ENCODE measurements around the gene CSF3.

CSF3 gene

DNA sequence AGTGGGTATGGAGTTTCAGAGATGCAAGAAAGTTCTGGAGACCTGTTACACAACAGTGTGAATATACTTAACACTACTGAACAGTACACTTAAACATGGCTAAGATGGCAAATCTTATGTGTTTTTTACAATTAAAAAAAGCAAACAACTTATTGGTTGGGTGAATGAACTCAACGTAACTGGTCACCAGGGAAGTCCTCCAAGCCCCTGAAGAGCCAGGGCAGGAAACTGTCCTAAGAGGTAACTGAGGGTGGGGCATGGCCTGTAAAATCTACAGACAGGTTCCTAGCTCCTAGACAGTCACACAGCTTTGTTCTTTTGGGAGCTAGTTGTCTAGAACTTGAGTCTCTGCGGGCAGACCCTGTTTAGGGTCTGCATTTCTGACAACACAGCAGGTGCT lies 10.3 kb downstream of the CSF3 start:
- DNase-seq: no peak

DNA sequence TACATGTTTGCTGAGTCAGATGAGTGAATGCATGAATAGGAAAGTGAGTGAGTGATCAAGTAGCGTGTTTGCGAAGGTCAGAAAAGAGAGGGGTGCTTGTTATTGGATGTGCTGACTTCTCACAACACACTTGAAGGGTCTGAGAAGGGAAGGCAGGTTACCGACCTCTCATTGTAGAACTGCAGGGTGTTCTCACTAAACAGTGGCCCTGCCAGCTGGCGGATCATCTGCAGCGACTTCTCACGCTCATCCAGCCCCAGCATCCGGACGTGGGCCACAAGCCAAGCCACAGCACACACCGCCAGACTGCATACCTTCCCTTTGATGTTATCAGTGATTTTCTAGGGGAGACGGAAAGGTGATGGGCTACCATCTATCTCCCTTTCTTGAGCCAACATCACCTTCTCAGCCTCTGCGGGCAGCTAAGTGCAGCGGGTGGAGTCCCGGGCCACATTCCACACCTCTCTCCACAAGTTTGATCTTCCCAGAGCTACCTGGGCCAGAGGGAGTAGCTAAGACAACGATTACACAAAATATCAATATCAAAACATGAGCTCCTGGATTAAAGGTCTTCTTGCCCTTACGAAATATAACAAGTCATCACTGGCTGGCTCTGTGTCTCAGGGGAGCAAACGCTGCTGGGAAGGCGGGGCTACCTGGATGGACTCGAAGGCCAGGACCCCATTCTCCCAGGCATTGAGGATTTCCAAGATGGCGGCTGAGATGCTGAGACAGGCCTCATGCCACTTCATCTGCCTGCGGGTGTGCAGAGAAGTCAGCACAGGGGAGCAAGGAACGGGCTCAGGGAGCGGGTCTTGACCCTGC lies 11.0 kb downstream of the CSF3 start:
- DNase-seq: no peak

DNA sequence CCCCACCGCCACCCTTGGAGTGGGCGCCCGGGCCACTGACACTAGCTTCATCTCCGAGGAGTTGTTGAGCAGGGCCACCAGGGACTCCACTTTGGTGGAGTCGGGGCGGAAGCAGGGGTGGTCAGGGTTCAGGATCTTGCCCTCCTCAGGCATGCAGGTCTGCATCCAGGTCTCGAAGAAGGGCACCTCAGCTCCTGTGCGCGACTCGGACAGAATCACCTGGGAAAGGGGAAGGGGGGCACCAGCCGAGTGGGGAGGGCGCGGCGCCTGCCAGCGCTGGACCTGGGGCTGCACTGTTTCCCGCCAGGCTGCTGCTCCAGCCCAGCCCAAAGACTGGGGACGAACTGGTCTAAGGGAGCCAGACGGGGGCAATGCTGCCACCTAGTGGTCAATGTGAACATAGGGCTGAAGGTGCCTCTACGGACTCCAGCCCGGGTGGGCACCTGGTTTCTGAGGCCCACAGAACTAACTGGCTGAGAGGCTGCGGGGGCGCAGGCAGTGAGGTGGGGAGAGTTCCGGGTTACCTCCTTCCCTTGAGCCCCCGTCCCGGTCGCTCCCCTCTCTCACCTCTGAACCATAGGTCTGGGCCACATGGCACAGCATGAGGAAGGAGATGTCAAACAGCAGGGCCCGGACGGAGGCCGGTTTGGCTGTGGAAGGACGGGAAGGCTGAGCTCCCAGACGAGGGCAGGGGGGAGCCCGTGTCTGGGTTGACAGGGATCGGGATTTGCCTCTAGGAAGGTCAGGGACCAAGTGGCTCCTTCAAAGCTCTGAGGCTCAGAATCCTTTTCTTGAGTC lies 11.8 kb downstream of the CSF3 start:
- peak; percentile 71 for DNase-seq

DNA sequence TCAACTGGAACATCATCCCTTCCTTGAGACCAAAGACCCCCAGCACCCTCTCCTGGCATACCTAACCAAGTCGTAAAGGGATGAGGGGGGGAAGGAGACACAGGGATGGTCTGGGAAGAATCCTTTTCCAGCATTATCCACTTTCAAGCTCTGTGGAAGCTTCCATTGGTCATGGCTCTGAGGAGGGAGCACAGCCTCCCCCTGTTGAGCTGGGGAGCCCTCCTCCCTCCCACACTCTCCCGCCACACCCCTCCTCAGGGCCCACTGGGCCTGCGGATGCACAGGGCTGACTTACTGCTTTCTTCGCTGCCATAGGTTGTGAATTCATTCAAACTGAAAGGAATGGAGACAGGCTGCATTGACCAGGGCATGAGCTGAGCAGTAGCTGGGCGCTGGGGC lies 12.4 kb downstream of the CSF3 start:
- DNase-seq: no peak

DNA sequence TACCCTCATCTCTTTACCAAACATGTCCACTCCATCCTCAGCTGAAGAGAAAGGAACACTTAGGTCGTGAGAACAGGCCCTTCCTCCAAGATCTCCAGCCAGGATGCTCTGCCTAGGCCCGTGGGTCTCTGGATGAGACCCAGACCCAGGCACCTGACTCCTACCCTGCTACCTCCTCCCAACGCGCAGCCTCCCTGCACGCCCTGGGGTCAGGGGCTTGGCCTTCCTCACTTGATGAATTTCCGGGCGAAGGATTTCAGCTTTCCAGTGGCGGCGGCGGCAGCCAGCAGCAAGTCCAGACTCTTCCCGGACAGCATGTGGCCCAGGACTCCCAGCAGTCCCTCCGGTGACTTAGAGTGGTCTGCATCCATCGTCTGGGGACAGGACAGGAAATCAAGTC lies 13.4 kb downstream of the CSF3 start:
- DNase-seq: no peak

DNA sequence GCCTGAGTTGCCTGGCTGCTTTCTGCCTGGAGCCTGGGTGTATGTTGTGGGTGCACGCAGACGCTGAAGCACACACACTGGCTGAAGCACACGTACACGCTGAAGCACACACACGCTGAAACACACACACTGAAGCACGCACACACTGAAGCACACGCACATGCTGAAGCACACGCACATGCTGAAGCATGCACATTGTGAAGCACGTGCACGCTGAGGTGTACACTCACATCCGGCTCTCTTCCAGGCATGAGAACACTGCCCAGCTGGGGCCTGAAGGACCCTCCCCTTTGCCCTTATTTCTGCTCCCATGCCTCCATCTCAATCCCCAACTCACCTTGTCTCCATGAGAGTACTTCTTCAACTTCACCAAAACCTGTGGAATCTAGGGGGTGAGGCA lies 16.5 kb downstream of the CSF3 start:
- DNase-seq: no peak

DNA sequence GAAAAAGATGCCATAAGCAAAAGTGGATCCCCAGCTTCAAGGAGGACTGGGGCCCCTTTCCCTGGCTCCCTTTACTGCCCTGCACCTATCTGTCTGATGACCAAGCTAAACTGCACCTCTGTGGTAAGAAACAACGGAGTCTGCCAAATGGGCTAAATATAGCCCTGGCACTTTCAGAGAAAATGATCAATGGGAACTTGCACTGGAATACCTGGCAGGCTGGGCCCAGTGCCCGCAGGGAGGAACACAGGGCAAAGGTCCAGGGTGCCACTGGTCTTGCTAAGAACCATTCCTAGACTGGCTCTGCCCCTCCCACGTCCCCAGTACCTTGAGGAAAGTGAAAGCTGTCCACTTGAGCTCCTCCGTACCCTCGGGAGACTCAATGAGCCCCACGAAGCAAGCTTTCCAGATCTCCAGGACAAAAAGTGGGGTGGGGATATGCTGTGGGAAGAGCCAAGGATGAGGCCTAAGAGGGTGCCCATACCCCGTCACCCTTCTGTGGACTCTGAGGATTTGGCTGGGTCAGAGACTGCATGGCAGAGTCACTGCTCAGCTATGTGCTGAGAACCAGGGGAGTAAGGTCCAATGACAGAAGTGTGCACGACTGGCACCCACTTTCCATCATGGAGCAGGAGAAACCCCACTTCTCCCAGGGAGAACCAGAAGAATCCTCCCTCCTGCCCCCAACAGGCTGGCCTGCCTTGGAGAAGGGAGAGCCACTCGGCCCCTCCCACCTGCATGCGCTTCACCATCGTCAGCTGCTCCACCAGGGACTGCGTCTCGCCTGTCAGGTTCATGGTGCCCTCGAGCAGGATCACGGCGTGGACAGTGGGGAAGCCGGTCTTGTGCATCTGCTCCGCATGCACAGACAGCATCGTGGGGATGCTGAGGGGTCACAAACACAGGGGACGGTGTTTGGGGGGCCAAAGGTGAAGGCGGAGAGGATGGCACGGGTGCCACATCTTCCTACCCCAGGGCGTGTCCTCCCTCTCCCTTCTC lies 17.4 kb downstream of the CSF3 start:
- DNase-seq: no peak

DNA sequence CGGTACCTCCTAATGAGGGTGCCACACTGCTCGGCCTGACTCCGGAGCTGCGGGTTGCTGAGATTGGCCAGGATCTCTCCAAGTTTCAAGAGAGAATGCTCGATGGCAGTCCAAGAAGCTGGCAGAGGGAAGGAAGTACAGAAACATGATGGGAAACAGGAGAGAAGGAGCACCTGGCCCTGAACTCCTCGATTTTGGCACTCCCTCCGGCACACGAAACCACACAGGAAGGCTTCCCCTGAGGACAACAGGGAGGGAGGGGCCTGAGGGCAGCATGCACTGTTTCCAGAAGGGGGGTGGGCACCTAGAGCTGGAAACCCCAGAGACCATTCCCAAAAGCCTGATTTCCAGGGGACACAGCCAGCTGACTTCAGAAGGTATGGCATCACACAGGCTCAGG lies 18.1 kb downstream of the CSF3 start:
- DNase-seq: no peak

DNA sequence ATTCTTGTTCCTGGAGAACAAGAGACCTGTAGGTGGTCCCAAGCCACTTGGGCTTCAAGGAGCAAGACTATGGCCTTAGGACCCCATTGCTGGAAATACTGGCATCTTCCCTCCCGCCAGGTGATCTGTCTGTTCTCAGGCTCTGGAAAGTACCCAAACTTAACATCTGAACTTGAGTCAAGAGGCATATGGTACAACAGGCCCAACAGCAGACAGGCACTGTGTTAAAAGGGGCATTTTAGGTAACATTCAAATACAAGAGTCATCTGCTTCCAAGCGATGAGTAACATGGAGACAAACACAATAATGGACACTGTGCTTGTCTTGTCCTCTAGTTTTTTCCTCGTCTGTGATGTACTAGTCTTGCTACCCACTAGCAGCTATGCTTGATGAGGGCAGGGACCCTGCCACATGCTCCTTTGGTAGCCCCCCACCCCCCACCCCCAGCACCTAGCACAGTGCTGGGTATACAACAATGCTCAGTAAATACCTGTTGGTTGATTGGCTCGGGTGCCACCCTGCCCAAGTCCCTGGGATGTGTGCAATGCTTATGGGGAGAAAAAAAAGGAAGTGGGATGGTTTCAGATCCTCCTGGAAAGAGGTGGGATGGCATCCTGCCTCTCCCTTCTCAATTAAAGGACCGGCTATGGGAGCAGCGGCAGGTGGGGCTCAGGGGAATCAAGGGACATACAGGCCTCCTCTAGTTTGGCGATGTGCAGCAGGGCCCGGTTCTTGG lies 19.4 kb downstream of the CSF3 start:
- no peak for DNase-seq

DNA sequence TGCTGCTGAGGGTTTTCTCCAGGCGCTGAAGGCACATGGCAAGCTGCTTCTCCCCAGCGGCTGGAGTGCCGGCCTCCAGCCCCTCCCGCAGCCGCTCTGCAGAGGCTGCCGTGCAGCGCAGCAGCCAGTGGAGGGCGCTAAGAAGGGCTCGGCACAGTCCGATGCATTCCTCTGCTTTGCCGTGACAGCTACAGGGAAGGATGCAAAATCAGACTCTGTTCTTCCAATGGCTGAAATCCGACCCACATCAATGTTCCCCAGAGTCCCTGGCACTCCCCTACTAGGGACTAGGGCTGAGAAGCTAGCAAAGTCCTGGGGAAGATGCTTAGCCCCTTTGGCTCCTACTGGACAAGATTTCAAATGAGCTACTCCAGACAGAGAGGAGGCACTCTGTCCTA lies 19.9 kb downstream of the CSF3 start:
- no peak for DNase-seq

DNA sequence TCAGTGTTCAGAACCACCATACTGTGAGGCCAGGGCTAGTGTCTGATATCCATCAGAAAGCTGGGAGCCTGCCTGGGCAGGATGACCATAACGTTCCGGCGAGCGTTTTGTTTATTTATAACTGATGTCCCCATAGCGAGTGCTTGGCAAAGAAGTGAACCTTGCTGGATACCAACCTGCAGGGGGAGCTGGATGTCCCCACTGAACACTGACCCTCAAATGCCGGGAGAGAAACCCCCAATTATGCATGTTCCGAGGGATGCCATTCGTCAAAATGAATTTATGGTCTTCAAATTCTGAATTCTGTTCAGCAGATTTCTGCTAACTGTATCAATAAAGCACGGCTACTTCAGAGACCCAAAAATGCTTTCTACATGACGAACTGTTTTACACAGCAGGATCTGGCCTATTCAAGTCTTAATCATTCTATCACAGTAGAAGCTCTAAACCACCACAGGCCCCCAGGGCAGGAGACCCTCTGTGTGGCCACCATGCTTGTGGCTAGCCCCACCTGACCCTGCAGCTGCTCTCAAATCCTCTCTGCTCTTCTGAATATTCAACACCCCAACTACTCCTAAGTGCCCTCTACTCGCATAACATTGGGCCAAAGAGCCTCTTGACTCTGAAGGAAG lies 23.8 kb downstream of the CSF3 start:
- no peak for DNase-seq

DNA sequence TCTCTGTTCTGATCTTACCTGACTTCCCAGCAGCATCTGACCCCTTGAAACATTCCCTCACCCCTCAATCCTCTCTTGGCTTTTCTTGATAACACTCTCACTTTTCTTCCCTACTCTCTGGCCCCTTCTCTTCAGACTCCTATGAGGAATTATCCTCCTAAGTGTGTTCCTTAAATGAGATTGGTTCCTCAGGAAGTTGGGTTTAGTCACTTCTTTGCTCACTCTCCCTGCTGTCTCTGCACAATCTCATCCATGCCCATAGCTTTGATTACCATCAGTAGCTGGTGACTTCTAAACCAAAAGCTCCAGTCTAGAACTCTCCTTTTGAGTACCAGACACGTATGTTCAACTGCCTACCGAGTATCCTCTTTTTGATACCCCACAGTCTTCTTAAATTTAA lies 26.0 kb downstream of the CSF3 start:
- DNase-seq: no peak

DNA sequence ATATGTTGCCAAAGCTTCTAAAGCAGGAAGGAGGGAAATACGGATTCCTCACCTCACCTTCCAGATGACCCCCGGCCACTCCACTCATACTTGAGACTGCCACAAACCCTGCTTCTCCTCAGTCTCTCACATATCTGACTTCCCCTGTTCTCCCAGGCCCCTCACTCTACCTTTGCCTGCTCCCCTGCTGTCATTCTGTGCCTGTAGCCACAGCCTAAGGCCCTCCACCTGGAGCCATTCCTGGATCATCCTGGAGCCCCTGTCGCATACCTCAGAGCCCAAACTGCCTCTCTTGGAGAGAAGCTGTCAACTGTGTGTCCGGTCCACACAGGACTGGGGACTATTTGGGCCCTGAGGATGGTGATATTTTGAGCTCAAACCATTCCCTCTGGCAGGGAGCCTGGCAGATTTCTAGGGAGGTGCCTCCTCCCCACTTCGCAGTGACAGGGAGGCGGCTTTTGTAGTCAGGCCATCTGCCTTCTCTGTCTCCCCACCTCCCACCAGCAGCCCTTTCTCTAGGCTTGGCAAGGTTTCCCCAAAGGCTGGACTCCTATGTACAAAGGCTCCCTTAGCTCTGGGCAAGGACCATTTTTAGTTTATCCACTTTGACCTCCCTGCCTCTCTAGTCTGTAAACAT lies 41.3 kb downstream of the CSF3 start:
- no peak for DNase-seq

DNA sequence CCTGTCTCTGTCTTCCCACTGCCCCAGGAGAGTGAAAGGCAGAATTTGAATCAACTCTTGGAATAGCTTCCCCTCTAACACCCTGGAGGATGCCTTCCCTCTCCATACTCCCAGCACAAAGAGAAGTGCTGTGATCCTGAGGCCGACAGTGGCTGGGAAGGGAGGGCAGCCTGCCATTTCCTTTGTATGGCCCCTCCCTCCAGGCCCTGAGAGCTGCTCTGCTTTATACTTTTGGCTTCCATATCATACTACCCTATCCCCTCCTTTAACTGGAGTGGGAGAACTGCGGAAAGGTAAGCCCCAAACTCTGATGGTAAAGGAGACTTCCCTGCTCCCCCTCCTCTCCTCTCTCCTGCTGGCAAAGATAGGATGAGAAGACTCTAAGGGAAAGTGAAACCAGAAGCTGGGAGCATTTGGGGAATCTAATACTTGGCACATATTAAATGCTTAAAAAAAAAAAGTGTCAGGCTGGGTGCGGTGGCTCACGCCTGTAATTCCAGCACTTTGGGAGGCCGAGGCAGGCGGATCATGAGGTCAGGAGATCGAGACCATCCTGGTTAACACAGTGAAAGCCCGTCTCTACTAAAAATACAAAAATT lies 43.0 kb downstream of the CSF3 start:
- no peak for DNase-seq

DNA sequence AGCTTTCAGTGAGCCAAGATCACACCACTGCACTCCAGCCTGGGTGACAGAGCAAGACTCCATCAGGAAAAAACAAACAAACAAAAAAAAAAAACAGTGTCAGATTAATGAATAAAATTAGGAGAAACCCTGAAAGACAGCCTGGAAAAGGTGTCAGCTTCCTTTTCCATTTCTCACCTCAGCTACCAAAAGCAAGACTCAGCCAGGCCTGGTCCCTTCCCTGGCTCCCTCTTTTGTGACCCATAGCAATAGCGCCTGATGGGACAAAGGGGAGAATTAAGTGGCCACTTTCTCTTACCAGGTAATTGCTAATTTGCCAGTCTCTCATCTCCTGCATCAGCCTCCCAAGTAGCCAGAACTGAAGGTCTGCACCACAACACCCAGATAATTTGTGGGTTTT lies 43.6 kb downstream of the CSF3 start:
- DNase-seq: no peak

DNA sequence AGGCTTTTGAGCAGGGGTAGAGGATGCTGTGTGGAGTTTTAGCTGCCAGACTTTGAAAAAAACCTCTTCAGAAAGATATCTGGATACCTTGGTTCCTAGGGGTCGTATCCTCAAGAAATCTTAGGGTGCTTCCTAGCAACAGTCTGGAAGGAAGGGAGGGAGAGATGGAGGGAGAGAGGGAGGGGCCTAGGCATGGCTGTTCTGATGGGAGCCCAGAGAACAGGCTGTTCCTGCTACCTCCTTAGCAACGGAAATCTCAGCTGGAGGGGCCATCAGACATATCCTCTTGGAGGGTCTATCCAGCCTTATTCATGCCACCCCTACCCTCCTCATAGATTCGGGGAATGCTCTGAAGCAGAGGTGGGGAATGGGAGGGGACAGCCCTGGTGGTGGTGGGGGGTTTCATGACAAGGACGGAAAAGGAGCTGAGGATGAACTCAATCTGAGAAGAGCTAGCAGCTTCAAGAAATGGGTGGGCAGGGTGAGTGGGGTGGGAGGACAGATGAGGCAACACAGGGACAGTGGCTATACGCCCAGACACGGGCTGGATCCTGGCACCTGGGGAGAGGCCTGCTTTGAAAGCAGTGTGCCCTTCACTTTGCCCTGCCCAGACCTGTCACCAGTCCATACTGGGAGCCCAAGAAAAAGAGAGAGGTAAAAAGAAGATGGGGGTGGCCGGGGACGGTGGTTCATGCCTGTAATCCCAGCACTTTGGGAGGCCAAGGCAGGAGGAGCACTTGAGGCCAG lies 44.7 kb downstream of the CSF3 start:
- DNase-seq: no peak

DNA sequence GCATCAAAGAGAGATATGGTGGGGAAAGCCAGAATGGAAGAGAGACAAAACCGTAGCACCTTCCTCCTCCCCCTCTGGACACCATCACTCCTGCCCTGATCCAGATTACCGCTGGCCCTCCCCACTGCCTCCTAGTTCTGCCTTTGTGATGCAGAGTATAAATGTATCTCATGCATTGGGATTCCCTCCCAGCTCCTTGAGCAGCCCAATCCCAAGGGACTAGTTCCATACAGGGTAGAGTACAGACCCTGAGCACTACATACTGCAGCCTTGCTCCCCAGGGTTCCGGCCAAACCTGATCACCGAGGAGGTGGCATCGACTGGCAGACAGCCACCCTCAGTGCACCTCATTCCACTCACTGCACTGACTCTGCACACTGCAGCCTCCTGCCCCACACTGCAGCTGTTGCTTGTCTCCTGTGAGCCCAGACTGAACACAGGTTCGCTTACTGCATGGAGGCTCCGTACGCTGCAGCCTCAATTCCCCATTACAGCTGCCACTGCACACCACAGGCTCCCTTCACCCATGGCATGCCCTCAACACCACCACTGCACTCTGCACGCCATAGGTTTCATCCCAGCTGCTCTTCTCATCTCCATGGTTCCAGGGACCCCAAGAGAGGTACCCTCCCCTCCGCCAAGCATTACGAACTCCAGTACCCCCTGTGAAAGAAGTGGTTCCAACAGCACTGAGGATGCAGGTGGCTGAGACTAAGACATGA lies 45.8 kb downstream of the CSF3 start:
- no peak for DNase-seq

DNA sequence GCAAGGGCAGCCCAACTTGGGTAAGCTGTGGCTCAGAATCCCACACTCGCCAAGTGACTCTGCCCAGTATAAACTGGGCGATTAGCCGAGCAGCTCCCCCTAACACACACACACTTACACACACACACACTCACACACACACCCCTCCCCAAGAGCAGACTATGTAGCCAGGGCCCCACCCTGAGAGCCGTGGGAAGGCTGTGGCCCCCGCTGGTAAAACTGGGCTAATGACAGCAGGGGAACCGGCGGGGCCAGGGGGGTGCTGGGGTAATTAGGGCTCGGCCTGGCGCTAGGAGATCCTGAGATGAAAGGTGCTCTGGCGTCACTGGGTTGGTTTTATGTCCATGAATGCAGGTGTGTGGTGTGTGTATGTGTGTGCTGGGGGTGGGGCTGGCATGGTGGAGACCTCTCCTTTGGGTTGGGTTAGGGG lies 46.4 kb downstream of the CSF3 start:
- DNase-seq: no peak

All from effector CD4-positive, alpha-beta T cell (primary cell).